SK-N-SH treated with all-trans-retinoic acid at 6 μM for 48 hours (cell line): Measurements from ENCODE around the gene THRB.

Source experiments
- ATAC-seq: fragments of 200-7000 bp; cut with Tn5 transposase; 3 replicates; pipeline ENCODE4 v1.9.1; 2020; ENCODE audit warnings: mild to moderate bottlenecking, moderate library complexity
- ARNTL ChIP-seq: fragments of 450-650 bp; formaldehyde crosslinking; IDR thresholded peaks from 2 replicates; pipeline ENCODE4 v1.5.0; 2020; ENCODE audit warnings: low read depth, mild to moderate bottlenecking, moderate library complexity, borderline replicate concordance
- CREB5 ChIP-seq: fragments of 250-450 bp; sonication (Bioruptor Pico); IDR thresholded peaks from 2 replicates; pipeline ENCODE4 v1.5.1; 2020; ENCODE audit warnings: low read depth, mild to moderate bottlenecking, moderate library complexity
- CSDC2 ChIP-seq: fragments of 250-450 bp; sonication (Bioruptor Pico); IDR thresholded peaks from 2 replicates; pipeline ENCODE4 v1.5.0; 2020; ENCODE audit warnings: mild to moderate bottlenecking, moderate library complexity
- CSRNP3 ChIP-seq: fragments of 250-450 bp; sonication (Bioruptor Pico); IDR thresholded peaks from 2 replicates; pipeline ENCODE4 v1.5.1; 2021; ENCODE audit warnings: mild to moderate bottlenecking, moderate library complexity
- ESRRG ChIP-seq: fragments of 250-450 bp; sonication (Bioruptor Pico); IDR thresholded peaks from 2 replicates; pipeline ENCODE4 v1.6.1; 2021; ENCODE audit warnings: mild to moderate bottlenecking
- GLIS3 ChIP-seq: fragments of 250-450 bp; sonication (Bioruptor Pico); IDR thresholded peaks from 2 replicates; pipeline ENCODE4 v1.5.0; 2020; ENCODE audit warnings: mild to moderate bottlenecking, moderate library complexity
- ISL1 ChIP-seq: fragments of 250-450 bp; sonication (Bioruptor Pico); IDR thresholded peaks from 2 replicates; pipeline ENCODE4 v2.1.2; 2022; ENCODE audit warnings: mild to moderate bottlenecking, moderate library complexity
- OSR1 ChIP-seq: fragments of 250-450 bp; sonication (Bioruptor Pico); IDR thresholded peaks from 2 replicates; pipeline ENCODE4 v1.8.0; 2022; ENCODE audit warnings: moderate library complexity, mild to moderate bottlenecking, inconsistent platforms
- PATZ1 ChIP-seq: fragments of 250-450 bp; sonication (Bioruptor Pico); IDR thresholded peaks from 2 replicates; pipeline ENCODE4 v1.8.0; 2020; ENCODE audit warnings: mild to moderate bottlenecking, moderate library complexity, borderline replicate concordance
- POU6F1 ChIP-seq: fragments of 250-450 bp; sonication (Bioruptor Pico); IDR thresholded peaks from 2 replicates; pipeline ENCODE4 v1.8.0; 2021; ENCODE audit warnings: low read depth, mild to moderate bottlenecking, moderate library complexity, borderline replicate concordance
- RARB ChIP-seq: fragments of 250-450 bp; sonication (Bioruptor Pico); IDR thresholded peaks from 2 replicates; pipeline ENCODE4 v1.8.0; 2021; ENCODE audit warnings: mild to moderate bottlenecking, moderate library complexity
- SNAI2 ChIP-seq: fragments of 250-450 bp; sonication (Bioruptor Pico); IDR thresholded peaks from 2 replicates; pipeline ENCODE4 v1.5.0; 2020; ENCODE audit warnings: mild to moderate bottlenecking, moderate library complexity
- TCF4 ChIP-seq: fragments of 250-450 bp; sonication (Bioruptor Pico); IDR thresholded peaks from 2 replicates; pipeline ENCODE4 v1.8.0; 2021; ENCODE audit warnings: mild to moderate bottlenecking, moderate library complexity, borderline replicate concordance
- TOX ChIP-seq: fragments of 250-450 bp; sonication (Bioruptor Pico); IDR thresholded peaks from 2 replicates; pipeline ENCODE4 v1.8.0; 2021; ENCODE audit warnings: mild to moderate bottlenecking, moderate library complexity, borderline replicate concordance
- TSHZ2 ChIP-seq: fragments of 250-450 bp; sonication (Bioruptor Pico); IDR thresholded peaks from 2 replicates; pipeline ENCODE4 v1.5.0; 2020; ENCODE audit warnings: mild to moderate bottlenecking, moderate library complexity
- ZC3H10 ChIP-seq: fragments of 250-450 bp; sonication (Bioruptor Pico); IDR thresholded peaks from 2 replicates; pipeline ENCODE4 v1.5.1; 2021; ENCODE audit warnings: mild to moderate bottlenecking, moderate library complexity
- ZFP3 ChIP-seq: fragments of 250-450 bp; sonication (Bioruptor Pico); IDR thresholded peaks from 2 replicates; pipeline ENCODE4 v1.5.0; 2020; ENCODE audit warnings: mild to moderate bottlenecking, moderate library complexity
- ZNF565 ChIP-seq: fragments of 450-650 bp; formaldehyde crosslinking; conservative IDR thresholded peaks from 2 replicates; pipeline ENCODE4 v1.5.0; 2020; ENCODE audit warnings: low read depth, mild to moderate bottlenecking, moderate library complexity
- ZNF70 ChIP-seq: fragments of 450-650 bp; formaldehyde crosslinking; IDR thresholded peaks from 2 replicates; pipeline ENCODE4 v1.5.0; 2020; ENCODE audit warnings: mild to moderate bottlenecking, moderate library complexity
- ZNF8 ChIP-seq: fragments of 450-650 bp; formaldehyde crosslinking; IDR thresholded peaks from 2 replicates; pipeline ENCODE4 v1.5.0; 2020; ENCODE audit warnings: mild to moderate bottlenecking, moderate library complexity

THRB gene

GRCh38 chr3:24198728-24199127, 295.9 kb downstream of the THRB start:
- no peak for ATAC-seq
- TF ChIP-seq CREB5: no peak
- no peak for TF ChIP-seq RARB (CRISPR knock-in tag)
- TF ChIP-seq ZNF70 (CRISPR knock-in tag): no peak
- no peak for TF ChIP-seq TOX (CRISPR knock-in tag)
- TF ChIP-seq ZNF565 (CRISPR knock-in tag): no peak
- no peak for TF ChIP-seq TSHZ2 (CRISPR knock-in tag)
- no peak for TF ChIP-seq PATZ1
- TF ChIP-seq ISL1 (CRISPR knock-in tag): no peak
- TF ChIP-seq ZNF8 (CRISPR knock-in tag): no peak
- TF ChIP-seq CSDC2 (CRISPR knock-in tag): no peak
- TF ChIP-seq OSR1: no peak
- no peak for TF ChIP-seq ZFP3 (CRISPR knock-in tag)
- TF ChIP-seq POU6F1 (CRISPR knock-in tag): no peak
- no peak for TF ChIP-seq SNAI2 (CRISPR knock-in tag)
- TF ChIP-seq ZC3H10 (CRISPR knock-in tag): no peak
- TF ChIP-seq CSRNP3 (CRISPR knock-in tag): no peak
- no peak for TF ChIP-seq TCF4 (CRISPR knock-in tag)
- TF ChIP-seq GLIS3 (CRISPR knock-in tag): no peak
- TF ChIP-seq ESRRG: no peak
- TF ChIP-seq, all 23 proteins: peak for 0

GRCh38 chr3:24197809-24198208, 296.8 kb downstream of the THRB start:
- no peak; the same call in 2 of the 3 replicates for ATAC-seq
- TF ChIP-seq ZFP3 (CRISPR knock-in tag): no peak
- no peak for TF ChIP-seq TSHZ2 (CRISPR knock-in tag)
- TF ChIP-seq TOX (CRISPR knock-in tag): no peak
- TF ChIP-seq TCF4 (CRISPR knock-in tag): 0 out of 2 replicates have a peak, but pooled peaks have one; percentile 21
- TF ChIP-seq ESRRG: no peak
- TF ChIP-seq ARNTL: no peak
- no peak for TF ChIP-seq ISL1 (CRISPR knock-in tag)
- no peak for TF ChIP-seq OSR1
